Activated CD8-positive, alpha-beta memory T cell treated with anti-CD3 and anti-CD28 coated beads for 24 hours (primary cell): Measurements from ENCODE around the gene ZNF784.
A peak's percentile ranks its signal among the peaks of the same experiment; 100 is the strongest.

Experiments used
- DNase-seq: peaks from one replicate; pipeline ENCODE4 v3.0.0-alpha.2; 2020

Gene ZNF784

DNA sequence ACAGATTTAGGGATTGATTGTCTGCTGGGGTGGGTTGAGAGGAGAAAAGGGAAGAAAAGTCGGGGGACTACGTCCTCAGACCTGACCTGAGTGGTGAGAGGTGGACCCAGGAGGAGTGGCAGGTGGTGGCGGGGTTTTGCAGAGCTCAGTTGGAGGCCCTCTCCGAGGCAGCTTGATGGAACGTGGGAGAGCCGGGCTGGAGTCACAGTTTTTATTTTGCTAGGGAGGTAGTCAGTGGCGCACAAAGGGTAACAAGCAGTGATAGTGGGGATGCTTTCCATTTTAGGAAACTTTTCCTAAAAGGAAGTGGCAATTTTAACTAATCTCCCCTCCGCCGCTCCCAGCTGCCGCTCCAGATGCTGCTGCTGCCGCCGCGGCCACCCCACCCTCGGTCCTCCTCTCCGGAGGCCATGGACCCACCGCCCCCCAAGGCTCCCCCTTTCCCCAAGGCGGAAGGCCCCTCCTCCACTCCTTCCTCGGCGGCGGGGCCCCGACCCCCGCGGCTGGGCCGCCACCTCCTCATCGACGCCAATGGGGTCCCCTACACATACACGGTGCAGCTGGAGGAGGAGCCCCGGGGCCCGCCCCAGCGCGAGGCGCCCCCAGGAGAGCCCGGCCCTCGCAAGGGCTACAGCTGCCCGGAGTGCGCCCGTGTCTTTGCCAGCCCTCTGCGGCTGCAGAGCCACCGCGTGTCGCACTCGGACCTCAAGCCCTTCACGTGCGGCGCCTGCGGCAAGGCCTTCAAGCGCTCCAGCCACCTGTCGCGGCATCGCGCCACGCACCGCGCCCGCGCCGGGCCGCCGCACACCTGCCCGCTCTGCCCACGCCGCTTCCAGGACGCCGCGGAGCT lies 18.0 kb upstream of the ZNF784 start:
- DNase-seq = peak; percentile 80

DNA sequence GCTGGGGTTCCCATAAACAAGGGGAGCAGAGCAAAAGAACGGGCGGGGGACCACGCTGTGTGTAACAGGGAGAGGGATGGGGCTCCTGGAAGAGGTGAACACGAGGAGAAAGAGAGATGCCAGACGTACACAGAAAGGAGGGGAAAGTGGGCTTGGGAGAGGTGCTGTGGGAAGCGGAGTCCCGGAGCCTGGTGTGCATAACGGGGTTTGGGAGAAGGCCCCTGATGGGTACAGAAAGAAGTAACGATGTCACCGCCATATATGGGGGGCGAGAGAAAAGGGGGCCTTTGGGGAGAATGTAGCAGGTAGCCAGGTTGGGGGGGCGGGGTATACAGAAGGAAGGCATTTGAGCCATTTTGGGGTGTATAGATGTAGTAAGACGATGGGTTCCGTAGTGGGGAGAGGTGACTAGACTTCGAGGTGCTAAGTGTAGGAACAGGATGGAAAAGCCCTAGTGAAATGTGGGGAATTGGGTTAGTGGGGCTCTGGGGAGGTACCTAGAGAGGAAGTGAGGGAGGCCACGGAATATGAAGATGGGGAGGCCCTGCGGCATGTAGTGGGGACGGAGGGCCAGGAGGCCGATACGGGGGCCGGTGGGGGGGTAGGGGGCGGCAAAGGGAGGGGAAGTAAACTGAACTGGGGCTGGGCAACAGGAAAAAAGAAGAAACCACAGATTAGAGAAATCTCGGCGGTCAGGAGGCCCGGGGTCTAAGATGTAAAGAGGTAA lies 17.2 kb upstream of the ZNF784 start:
- DNase-seq = peak; percentile 84

DNA sequence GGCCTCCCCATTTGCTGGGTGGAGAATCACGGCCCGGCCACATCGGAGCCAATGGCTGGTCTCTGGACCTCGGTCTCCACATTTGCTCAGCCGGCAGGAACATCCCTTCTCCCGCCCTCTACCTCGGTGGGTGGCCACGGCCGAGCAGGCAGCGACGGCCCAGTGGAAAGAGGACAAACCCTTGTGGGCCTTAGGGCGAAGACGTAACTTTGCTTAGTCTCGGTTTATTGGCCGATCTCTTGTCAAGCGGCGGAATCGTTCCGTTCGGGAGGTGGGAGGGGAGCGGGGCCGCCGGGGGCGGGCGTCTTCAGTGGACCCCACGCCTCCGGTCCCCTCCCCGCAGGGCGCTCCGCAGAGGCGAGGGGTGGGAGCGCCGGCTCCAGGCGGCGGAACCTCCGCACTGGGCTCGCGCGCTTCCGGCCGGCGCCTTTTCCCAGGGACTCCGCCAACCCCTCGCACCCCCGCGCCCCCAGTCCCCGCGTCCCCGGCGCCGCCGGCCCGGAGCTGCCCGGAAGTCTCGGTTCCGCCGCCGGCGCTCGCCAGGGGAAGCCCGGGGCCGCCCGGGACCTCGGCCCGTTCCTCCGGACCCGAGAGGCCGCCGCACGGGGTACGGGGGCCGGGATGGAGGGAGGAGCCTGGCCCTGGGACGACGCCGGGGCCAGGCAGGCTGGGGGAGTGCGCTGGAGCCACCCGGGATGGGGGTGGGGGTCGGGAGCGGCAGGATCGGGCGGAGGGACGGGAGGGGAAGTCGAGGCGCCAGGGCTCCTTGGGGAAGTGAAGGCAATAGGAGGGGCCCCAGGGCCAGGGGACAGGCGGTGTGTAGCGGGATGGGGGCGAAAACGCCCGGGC lies 16.4 kb upstream of the ZNF784 start, which contains the start of gene ZNF580:
ZNF580 (plus strand) TSS at position 426 of the 849 bp plus-strand sequence. CDS start 1,507 bp downstream, outside the sequence.
- DNase-seq = peak; percentile 89

DNA sequence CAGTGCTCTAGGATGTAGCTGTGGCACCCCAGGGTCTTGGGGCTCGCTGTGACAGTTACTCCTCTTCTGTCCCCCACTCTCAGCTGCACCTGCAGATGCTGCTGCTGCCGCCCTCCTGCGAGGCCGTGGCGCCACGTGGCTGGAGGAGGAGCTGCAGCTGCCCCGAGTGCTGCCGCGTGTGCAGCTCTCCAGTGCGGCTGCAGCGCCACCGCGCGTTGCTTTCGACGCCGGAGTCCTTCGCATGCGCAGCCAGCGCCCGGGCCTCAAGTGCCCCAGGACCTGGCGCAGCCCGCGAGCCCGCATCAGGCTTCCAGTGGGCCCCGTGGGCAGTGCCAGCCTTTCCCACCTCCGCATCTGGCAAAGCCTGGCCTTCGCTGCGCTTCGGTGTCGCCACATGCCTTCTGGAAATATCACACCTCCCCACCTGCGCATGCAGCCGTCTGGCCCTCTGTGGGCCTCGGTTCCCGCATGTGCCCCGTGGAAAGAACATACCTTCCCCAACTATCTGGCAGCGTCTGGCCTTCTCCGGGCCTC lies 15.7 kb upstream of the ZNF784 start:
- DNase-seq = peak; percentile 86

DNA sequence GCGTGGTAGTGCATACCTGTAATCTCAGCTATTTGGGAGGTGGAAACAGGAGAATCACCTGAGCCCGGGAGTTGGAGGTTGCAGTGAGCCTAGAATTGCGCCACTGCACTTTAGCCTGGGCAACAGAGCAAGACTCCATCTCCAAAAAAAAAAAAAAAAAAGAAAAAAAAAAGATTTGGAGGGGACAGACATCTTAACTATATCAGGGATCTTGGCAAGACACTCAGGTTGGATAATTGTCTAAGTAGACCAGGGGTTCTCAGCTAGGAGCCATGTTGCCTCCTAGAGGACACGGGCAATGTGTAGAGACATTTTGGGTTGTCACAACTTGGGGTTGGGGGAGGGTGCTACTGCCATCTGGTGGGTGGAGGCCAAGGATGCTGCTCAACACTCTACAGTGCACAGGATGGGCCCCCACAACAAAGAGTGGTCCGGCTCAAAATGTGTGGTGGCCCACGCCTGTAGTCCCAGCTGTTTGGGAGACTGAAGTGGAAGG lies 14.5 kb upstream of the ZNF784 start:
- DNase-seq = no peak

DNA sequence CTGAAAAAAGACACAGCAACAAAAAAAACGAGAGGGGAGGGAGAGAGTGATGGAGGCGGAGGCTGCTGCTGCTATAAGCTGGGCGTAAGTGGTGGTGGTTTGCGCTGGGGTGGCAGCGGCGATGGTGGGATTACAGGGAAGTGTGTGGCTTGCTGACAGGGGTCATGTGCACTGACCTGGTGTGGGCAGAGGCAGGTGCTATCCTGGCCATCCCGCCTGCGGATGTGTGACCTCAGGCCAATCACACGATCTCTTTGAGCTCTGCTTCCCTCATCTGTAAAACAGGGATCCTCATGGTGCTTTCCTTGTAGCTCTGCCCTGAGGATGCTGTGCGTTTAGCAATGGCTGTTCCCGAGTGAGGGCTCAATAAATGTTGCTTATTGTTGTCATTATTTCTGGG lies 13.2 kb upstream of the ZNF784 start:
- DNase-seq = no peak

DNA sequence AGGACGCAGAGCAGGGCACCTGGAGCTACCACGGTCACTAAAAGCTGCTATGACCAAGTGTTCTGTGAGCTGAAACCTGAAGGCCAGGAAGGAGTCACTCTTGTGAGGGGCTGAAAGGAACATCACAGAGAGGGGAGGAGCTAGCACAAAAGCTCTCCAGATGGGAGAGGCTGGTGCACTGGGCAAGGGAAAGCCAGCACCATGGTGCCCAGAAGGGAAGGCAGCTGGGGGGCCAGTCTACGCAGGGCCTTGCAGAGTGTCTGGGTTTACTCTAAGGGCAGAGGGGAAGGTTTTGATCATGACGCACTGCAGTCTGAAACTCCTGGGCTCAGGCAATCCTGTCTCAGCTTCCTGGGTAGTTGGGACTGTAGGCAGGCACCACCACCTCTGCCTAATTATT lies 12.4 kb upstream of the ZNF784 start:
- no peak for DNase-seq

DNA sequence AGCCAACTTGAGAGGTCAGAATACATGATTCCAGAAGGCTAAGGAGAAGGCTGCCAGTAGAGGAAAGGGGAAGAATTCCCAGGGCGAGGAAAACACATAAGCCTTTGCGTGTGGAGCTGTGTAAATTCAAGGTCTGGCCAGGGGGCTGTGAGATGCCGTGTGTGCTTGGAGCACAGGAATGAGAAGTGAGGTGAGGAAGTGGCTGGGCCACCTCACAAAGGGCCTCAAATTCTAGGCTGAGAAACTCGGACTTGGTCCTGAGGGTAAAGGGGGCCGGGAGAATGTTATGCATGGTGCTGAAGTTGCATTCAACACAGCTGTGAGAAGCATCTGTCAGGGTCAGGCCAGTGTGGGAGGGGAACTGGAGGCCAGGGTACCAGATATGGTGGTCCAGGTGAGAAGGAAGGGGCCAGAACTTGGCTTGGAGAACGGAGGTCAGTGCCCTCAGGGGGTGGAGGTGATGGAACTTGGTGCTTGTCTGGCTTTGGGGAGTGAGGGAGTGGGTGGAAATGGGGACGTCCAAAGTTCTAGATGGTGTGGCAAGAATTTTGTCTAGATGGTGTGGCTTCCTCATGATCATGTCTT lies 11.6 kb upstream of the ZNF784 start:
- no peak for DNase-seq

DNA sequence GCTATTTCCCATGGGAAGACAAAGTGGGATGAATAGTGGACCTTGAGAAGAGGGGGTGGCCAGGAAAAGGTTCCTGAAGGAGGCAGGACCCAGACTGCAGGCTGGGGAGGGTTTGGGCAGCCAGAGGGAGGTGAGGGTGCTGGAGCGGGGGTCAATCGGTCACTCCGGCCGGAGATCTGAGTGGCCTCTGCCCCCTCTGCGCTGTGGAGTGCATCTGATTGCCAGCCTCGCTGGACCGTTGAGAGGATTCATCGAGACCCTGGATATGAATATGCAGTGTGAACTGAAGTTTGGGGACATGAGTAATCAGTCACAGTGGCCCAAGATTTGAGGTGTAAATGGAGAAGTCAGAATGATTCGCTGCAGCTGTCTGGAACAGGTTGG lies 11.0 kb upstream of the ZNF784 start:
- DNase-seq = no peak

DNA sequence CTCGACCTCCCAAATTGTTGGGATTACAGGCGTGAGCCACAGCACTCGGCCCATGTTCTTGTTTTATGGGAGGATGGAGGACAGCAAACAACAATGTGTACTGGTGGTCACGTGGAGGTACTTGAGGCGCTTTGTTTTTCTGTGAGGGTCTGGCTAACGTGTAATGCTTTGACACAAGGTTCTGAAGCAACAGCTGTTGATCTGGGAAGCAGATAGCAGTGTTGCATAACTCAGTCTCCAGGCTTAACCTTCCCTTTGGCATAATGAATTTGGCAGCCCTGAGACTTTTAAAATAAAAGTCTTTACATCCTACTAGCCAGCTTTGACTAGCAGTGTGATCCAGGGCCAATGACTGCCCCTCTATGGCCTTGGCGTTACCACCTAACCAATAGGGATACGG lies 9.5 kb upstream of the ZNF784 start:
- DNase-seq = no peak

DNA sequence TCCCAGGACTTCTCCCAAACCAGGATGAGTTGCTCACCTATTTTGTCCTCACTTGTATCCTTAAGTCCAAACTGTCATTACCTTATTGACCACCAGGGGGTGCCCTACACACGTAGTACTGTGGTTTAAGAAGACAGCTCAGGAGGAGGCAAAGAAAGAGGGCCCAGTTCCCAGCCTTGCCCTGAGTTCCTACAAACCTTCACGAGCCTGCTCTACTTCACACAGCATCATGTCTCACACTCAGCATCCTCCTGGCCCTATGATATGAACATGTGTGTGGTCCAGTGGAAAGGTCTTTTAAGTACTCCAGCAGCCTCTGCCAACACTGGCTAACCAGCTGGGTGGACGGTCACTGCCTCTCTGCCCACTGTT lies 8.1 kb upstream of the ZNF784 start:
- peak; percentile 90 for DNase-seq

DNA sequence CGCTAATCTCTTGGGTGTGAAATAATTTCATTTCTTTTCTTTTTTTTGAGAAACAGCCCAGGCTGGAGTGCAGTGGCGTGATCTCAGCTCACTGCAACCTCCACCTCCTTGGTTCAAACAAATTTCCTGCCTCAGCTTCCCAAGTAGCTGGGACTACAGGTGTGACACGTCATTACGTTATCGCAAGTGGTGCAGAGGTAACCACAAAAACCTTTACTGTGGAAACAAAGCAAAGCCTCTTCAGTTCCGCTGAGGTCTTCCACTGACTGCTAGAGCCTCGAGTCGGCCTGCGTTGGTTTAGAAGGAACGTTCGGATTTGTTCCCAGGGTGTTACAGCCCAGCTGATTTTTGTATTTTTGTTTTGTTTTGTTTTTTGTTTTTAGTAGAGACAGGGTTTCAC lies 2.0 kb upstream of the ZNF784 start:
- no peak for DNase-seq

DNA sequence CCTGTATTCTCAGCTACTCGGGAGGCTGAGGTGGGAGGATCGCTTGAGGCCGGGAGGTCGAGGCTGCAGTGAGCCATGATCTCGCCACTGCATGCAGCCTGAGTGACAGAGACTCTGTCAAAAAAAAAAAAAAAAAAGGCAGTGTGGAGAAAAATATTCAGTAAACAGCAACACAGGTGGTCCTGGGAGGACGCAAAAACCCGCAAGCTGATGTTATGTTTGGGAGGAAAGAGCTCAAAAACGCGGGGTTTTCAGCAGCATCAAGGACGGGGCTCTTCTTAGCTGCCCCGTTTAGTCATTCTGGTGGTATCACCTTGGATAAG lies 599 bp upstream of the ZNF784 start:
- DNase-seq = no peak

DNA sequence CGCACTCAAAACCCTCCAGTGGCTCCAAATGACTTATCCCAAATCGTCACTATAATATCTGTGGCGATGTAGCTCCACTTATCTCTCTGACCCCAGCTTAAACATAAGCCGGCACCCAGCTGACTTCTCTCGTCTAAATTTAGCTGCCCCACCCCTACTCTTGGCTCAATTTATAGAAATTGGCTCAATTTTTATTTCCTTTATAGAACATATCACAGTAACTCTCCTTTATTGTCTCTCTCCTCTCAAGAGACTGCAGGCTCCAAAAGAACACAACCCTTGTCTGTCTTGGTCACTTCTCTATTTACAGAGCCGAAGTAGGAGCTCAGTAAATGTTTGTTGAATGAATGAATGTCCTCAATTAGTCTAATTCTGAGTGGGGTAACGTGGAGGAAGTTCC lies 805 bp downstream of the ZNF784 start:
- no peak for DNase-seq

DNA sequence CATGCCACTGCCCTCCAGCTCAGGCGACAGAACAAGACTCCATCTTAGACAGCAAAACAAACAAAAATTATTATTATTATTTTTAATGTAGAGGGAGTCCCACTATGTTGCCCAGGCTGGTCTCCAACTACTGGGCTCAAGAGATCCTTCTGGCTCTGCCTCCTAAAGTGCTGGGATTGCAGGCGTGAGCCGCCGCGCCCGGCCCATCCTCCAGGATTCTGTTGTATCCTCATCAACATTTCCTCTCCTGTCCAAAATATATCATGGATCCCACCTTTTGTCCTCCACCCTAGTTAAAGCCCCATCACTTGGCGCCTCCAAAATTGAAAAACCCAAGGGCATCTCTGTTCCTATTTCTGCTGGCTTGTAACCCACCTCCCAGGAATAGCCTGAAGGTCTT lies 1.2 kb downstream of the ZNF784 start:
- no peak for DNase-seq

DNA sequence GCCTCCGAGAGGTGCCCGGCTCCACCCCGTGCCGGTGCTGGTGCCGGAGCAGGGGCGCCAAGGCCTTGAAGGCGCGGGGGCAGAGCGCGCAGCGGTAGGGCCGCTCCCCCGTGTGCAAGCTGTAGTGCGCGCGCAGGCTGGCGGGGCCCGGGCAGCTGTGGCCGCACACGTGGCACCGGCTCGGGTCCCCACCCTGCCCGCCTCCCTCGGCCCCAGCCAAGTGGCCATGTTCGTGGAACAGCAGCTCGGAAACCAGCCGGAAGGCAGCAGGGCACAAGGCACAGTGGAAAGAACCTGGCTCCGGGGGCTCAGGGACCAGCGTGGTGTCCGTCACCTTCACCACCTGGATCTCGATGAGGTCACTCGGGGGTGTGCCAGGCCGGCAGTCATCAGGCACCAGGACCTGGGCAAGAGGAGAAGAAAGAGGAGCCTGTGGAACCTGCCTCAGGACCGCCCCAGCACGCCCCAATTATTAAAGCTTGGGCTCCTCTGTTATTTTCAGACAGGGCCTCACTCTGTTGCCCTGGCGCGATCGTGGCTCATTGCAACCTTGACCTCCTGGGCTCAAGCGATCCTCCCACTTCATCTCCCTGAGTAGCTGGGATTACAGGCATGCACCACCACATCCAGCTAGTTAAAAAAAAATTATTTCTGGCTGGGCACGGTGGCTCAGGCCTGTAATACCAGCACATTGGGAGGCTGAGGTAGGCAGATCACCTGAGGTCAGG lies 2.0 kb downstream of the ZNF784 start:
- DNase-seq = no peak

DNA sequence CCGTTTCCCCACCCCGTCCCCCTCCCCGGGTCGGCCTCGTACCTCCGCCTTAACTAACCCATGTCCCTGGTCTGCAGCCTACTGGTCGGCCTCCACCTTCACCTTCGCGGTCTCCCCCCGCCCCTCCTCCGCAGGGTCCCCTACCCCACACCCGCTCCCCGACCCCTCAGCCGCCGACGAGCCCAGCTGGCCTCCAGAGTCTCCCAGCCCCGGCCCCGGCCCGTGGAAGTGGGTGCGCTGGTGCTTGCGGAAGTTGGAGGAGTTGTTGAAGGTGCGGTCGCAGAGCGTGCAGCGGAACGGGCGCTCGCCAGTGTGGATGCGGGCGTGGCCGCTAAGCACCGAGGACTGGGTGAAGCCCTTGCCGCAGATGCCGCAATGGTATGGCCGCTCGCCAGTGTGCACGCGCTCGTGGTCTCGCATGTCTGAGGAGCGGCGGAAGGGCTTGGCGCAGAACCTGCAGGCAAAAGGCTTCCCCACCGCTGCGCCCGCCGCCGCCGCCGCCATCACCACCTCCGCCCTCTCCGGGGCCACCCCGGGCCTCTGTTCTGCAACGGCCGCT lies 2.6 kb downstream of the ZNF784 start:
- DNase-seq = no peak

DNA sequence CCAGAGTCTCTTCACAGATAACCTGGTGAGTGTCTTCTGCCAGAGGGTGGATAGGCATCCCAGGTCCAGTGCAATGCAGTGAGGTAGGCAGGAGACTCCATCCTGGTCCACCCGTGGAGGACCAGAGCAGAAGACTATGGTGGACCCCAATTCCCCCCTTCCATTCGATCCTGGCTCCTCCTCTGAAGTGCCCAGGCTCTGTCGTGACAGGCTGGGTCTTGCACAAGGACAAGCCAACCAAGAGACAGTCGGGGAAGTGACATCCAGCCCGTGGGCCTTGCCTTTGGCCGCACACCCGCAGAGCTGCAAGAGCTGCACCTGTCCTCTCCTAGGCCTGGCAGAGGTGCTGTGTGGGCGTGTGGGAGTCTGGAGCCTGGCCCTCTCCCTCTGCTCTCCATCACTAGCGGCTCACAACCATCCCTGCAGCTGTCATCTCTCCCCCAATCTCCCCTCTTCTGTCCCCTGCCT lies 3.1 kb downstream of the ZNF784 start:
- DNase-seq = no peak

DNA sequence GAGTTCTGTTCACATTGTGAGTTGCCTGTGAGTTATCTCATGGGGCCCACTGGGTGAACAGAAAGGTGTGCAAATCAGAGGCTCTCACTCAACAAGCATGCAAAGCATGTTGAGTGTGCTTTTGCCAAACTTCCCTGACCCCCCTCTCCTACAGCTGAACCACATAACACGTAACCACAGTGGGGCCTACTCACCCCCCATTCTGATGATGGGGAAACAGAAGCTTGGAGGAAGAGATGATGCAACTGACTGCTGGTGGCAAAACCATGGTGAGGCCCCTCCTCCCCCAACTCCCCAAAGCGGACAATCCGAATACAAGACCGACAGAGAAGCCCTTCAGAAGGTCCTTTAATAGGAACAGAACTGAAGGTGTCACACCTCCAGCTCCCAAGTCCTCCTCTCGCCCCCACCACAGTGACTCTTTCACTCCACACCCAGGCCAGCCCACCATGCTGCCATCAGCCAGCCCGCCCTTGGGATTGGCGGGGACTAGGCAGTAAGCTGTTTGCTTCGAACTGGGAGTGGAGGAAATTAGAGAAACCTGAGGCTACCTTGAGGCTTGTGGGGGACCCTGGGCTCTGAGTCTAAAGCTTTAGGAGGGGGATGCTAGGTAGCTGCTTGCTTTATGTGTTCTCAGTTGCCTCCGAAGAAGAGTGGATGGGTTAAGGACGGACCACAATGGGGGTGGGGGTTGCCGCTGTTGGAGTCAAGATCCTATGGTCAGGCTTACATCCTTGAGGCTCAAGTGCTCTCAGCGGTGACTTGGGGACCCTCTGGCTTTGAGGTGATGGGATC lies 3.8 kb downstream of the ZNF784 start:
- peak; percentile 66 for DNase-seq

DNA sequence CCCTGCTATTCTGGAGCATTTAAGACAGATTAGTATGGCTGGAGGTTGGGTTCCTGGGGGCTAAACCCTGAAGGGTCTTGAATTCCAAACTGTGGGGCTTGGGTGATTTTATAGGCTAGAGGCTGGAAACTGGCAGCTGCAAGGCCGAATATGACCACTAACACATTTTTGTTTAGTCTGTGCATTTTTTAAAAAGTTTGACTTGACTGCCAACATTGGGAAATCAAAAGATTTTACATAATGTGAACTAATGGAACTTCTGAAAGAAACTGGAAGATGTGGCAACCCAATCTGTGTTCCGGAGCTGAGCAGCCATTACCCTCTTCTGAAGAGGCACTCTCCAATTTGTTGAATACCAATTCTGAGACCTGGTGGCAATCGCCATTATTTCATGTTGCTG lies 5.1 kb downstream of the ZNF784 start:
- no peak for DNase-seq

DNA sequence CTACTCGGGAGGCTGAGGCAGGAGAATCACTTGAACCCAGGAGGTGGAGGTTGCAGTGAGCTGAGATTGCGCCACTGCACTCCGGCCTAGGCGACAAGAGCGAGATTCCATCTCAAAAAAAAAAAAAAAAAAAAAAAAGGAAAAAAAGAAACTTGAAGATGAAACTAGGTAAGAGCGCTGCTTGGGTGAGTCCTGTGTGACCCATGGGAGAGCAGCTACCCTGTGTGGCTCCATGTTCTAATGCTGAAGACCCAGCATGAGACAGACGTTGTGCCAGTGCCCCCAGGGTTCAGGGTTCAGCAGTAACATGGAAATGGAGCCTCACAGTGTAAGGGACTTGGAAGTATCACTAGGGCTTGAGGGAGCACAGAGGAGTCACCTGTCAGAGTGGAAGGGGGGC lies 5.9 kb downstream of the ZNF784 start:
- no peak for DNase-seq
